GM21423 (cell line): ENCODE data around the gene CCDC33.

Experiments used
- ATAC-seq: cut with Tn5 transposase; IDR thresholded peaks from one replicate; pipeline ENCODE4 v1.9.1; 2021; ENCODE audit warnings: mild to moderate bottlenecking, moderate library complexity; ENCODE audit not compliant: unreplicated experiment

CCDC33 gene

GRCh38 chr15:74208496-74208895 is 27.6 kb upstream of the CCDC33 start:
- ATAC-seq = no peak

GRCh38 chr15:74208901-74209559 is 27.1 kb upstream of the CCDC33 start:
- ATAC-seq = no peak

GRCh38 chr15:74209560-74209958 is 26.6 kb upstream of the CCDC33 start:
- ATAC-seq = no peak

GRCh38 chr15:74209997-74210671 is 26.0 kb upstream of the CCDC33 start:
- no peak for ATAC-seq

GRCh38 chr15:74210729-74211128 is 25.4 kb upstream of the CCDC33 start:
- no peak for ATAC-seq

- no peak for ATAC-seq
Observed at GRCh38 chr15:74211656-74212055, 24.5 kb upstream of the CCDC33 start.

- ATAC-seq = no peak
Observed at GRCh38 chr15:74212494-74212893, 23.6 kb upstream of the CCDC33 start.

GRCh38 chr15:74213858-74214284 is 22.3 kb upstream of the CCDC33 start:
- no peak for ATAC-seq

- ATAC-seq = no peak
Observed at GRCh38 chr15:74214324-74215021, 21.7 kb upstream of the CCDC33 start.

- no peak for ATAC-seq
Observed at GRCh38 chr15:74215958-74216357, 20.2 kb upstream of the CCDC33 start.

- ATAC-seq = no peak
Observed at GRCh38 chr15:74216949-74217348, 19.2 kb upstream of the CCDC33 start.

GRCh38 chr15:74217907-74218885 is 17.9 kb upstream of the CCDC33 start:
- ATAC-seq = no peak

GRCh38 chr15:74220475-74221248 is 15.5 kb upstream of the CCDC33 start:
- no peak for ATAC-seq

- no peak for ATAC-seq
Observed at GRCh38 chr15:74221399-74222239, 14.5 kb upstream of the CCDC33 start.

GRCh38 chr15:74222240-74223119 is 13.6 kb upstream of the CCDC33 start:
- no peak for ATAC-seq

- ATAC-seq = no peak
Observed at GRCh38 chr15:74225928-74226327, 10.2 kb upstream of the CCDC33 start.

GRCh38 chr15:74226761-74227540 is 9.2 kb upstream of the CCDC33 start:
- no peak for ATAC-seq
